SK-N-SH treated with all-trans-retinoic acid at 6 μM for 48 hours (cell line): ENCODE results near the gene AXIN2.

ENCODE experiments used
- ARNTL ChIP-seq: fragments of 450-650 bp; formaldehyde crosslinking; IDR thresholded peaks from 2 replicates; pipeline ENCODE4 v1.5.0; 2020; ENCODE audit warnings: low read depth, mild to moderate bottlenecking, moderate library complexity, borderline replicate concordance
- BACH2 ChIP-seq: fragments of 250-450 bp; sonication (Bioruptor Pico); IDR thresholded peaks from 2 replicates; pipeline ENCODE4 v1.9.0; 2021; ENCODE audit warnings: mild to moderate bottlenecking, borderline replicate concordance
- CSDC2 ChIP-seq: fragments of 250-450 bp; sonication (Bioruptor Pico); IDR thresholded peaks from 2 replicates; pipeline ENCODE4 v1.5.0; 2020; ENCODE audit warnings: mild to moderate bottlenecking, moderate library complexity
- ISL1 ChIP-seq: fragments of 250-450 bp; sonication (Bioruptor Pico); IDR thresholded peaks from 2 replicates; pipeline ENCODE4 v2.1.2; 2022; ENCODE audit warnings: mild to moderate bottlenecking, moderate library complexity
- PATZ1 ChIP-seq: fragments of 250-450 bp; sonication (Bioruptor Pico); IDR thresholded peaks from 2 replicates; pipeline ENCODE4 v1.8.0; 2020; ENCODE audit warnings: mild to moderate bottlenecking, moderate library complexity, borderline replicate concordance
- PPARA ChIP-seq: fragments of 250-450 bp; sonication (Bioruptor Pico); IDR thresholded peaks from 2 replicates; pipeline ENCODE4 v1.5.0; 2020; ENCODE audit warnings: mild to moderate bottlenecking, borderline replicate concordance
- RARB ChIP-seq: fragments of 250-450 bp; sonication (Bioruptor Pico); IDR thresholded peaks from 2 replicates; pipeline ENCODE4 v1.8.0; 2021; ENCODE audit warnings: mild to moderate bottlenecking, moderate library complexity
- TCF4 ChIP-seq: fragments of 250-450 bp; sonication (Bioruptor Pico); IDR thresholded peaks from 2 replicates; pipeline ENCODE4 v1.8.0; 2021; ENCODE audit warnings: mild to moderate bottlenecking, moderate library complexity, borderline replicate concordance
- ZFP3 ChIP-seq: fragments of 250-450 bp; sonication (Bioruptor Pico); IDR thresholded peaks from 2 replicates; pipeline ENCODE4 v1.5.0; 2020; ENCODE audit warnings: mild to moderate bottlenecking, moderate library complexity
- ZFP30 ChIP-seq: fragments of 450-650 bp; formaldehyde crosslinking; IDR thresholded peaks from 2 replicates; pipeline ENCODE4 v1.5.0; 2022; ENCODE audit warnings: mild to moderate bottlenecking, moderate library complexity
- ZNF70 ChIP-seq: fragments of 450-650 bp; formaldehyde crosslinking; IDR thresholded peaks from 2 replicates; pipeline ENCODE4 v1.5.0; 2020; ENCODE audit warnings: mild to moderate bottlenecking, moderate library complexity
- ZNF8 ChIP-seq: fragments of 450-650 bp; formaldehyde crosslinking; IDR thresholded peaks from 2 replicates; pipeline ENCODE4 v1.5.0; 2020; ENCODE audit warnings: mild to moderate bottlenecking, moderate library complexity

DNA sequence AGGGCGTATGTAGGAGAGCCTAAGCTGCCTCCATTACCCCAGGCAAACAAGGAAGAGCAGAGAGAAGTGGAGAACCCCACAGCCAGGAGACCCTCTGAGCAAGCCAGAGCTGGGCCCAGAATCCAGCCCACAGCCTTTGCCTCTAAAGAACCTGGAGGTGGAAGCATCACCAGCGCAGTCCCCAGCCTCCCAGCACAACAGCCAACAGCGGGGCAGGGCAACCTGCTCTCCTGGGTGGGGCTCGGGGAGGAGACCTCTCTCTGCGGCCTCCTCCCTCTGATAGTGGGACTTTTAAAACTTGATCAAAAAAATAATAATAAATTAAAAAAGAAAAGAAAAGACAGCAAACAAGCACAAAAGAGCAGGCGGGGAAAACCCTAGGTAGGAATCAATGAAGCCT lies 45.9 kb downstream of the AXIN2 start:
- no peak for TF ChIP-seq ISL1 (CRISPR knock-in tag)
- no peak for TF ChIP-seq ZFP3 (CRISPR knock-in tag)
- TF ChIP-seq ZNF8 (CRISPR knock-in tag) = no peak
- TF ChIP-seq BACH2 = no peak
- no peak for TF ChIP-seq RARB (CRISPR knock-in tag)
- no peak for TF ChIP-seq PPARA (CRISPR knock-in tag)
- no peak for TF ChIP-seq ZFP30 (CRISPR knock-in tag)
- no peak for TF ChIP-seq PATZ1
- no peak for TF ChIP-seq ARNTL
- no peak for TF ChIP-seq TCF4 (CRISPR knock-in tag)
- TF ChIP-seq CSDC2 (CRISPR knock-in tag) = no peak
- no peak for TF ChIP-seq ZNF70
